Measurements from ENCODE around the gene HAUS6.
"Not testable (repeated sequence)": the region's sequence is repeated elsewhere in the genome, so short reads cannot be mapped to it uniquely, and the experiment has no call there.

The HAUS6 gene

GRCh38 chr9:19104515-19105282, 2.0 kb upstream of the HAUS6 start:
- no peak for TF ChIP-seq CTCF (conservative IDR thresholded peaks at IDR 0.05; ENCODE audit: low read depth)
- H3K27ac ChIP-seq, result peak overlapping the region; percentile 87
- ChIA-PET CTCF (interaction anchor here (0.6 to 1.2 kb wide), 3 partner anchors 15 to 608 kb away, joined by 3 to 8 read pairs (median 3); no protein-coding TSS in a partner anchor), POLR2A (ENCODE audit: low non-redundant PET) (interaction anchor here (0.9 kb wide), 1 partner anchor 22 kb away, joined by 3 read pairs; no protein-coding TSS in a partner anchor)
- no peak for DNase-seq (ENCODE audit: low spot score)

- DNase-seq (ENCODE audit: low spot score), result peak; percentile 55
- no peak for TF ChIP-seq CTCF (conservative IDR thresholded peaks at IDR 0.05; ENCODE audit: low read depth)
- ChIA-PET POLR2A (ENCODE audit: low non-redundant PET) (no interaction called here), CTCF (interaction anchor here (0.5 kb wide), 1 partner anchor 352 kb away, joined by 3 read pairs; no protein-coding TSS in a partner anchor)
- peak overlapping the region; percentile 87 for H3K27ac ChIP-seq
Observed at GRCh38 chr9:19102181-19102630, 498 bp downstream of the HAUS6 start.

- no peak for TF ChIP-seq CTCF (conservative IDR thresholded peaks at IDR 0.05; ENCODE audit: low read depth)
- CTCF ChIA-PET, result interaction anchor here (0.6 kb wide), 2 partner anchors 107 to 560 kb away, joined by 3 to 5 read pairs; no protein-coding TSS in a partner anchor
- POLR2A ChIA-PET (ENCODE audit: low non-redundant PET), result interaction anchor here (0.6 kb wide), 2 partner anchors 276 to 1265 kb away, joined by 3 read pairs; no protein-coding TSS in a partner anchor
- peak overlapping the region; percentile 87 for H3K27ac ChIP-seq
- DNase-seq (ENCODE audit: low spot score), result no peak
Observed at GRCh38 chr9:19101203-19101602, 1.5 kb downstream of the HAUS6 start.

GRCh38 chr9:19097431-19097830, 5.3 kb downstream of the HAUS6 start:
- POLR2A ChIA-PET (ENCODE audit: low non-redundant PET); DNase-seq (ENCODE audit: low spot score); H3K27ac ChIP-seq: not testable (repeated sequence)
- CTCF ChIA-PET, result interaction anchor here (1.0 kb wide), 1 partner anchor 77 kb away, joined by 3 read pairs; no protein-coding TSS in a partner anchor

GRCh38 chr9:19087106-19088000, 15.4 kb downstream of the HAUS6 start:
- ChIA-PET POLR2A (ENCODE audit: low non-redundant PET) (interaction anchor here (0.7 kb wide), 1 partner anchor 22 kb away, joined by 5 read pairs; no protein-coding TSS in a partner anchor), CTCF (interaction anchor here (0.7 kb wide), 2 partner anchors 27 to 46 kb away, joined by 3 read pairs; no protein-coding TSS in a partner anchor)
- peak overlapping the region; percentile 59 for H3K27ac ChIP-seq
- TF ChIP-seq CTCF (conservative IDR thresholded peaks at IDR 0.05; ENCODE audit: low read depth), result no peak
- DNase-seq (ENCODE audit: low spot score), result no peak

- peak; percentile 62 for TF ChIP-seq CTCF (conservative IDR thresholded peaks at IDR 0.05; ENCODE audit: low read depth)
- POLR2A ChIA-PET (ENCODE audit: low non-redundant PET), result no interaction called here
- no peak overlapping the region for H3K27ac ChIP-seq
- CTCF ChIA-PET, result interaction anchor here (0.8 to 0.9 kb wide), 2 partner anchors 39 to 110 kb away, joined by 3 to 4 read pairs; no protein-coding TSS in a partner anchor
- peak; percentile 9 for DNase-seq (ENCODE audit: low spot score)
Observed at GRCh38 chr9:19085295-19085694, 17.4 kb downstream of the HAUS6 start.

All from RWPE1 (cell line).